Coronary artery (tissue), 2 donors: ENCODE results near the gene DOCK6.
A peak's percentile ranks its signal among the peaks of the same experiment; 100 is the strongest.

Experiments used
- DNase-seq: peaks from one replicate; pipeline ENCODE4 v3.0.0-alpha.2; 2017; ENCODE audit warnings: low spot score
- H3K27ac ChIP-seq, 2 donors: fragments of 200-600 bp; sonication (generic); one replicate each; pipeline ENCODE4 v1.5.1; 2016 to 2019
- H3K4me3 ChIP-seq: fragments of 200-600 bp; sonication (generic); 2 replicates; pipeline ENCODE4 v1.5.1; 2016; ENCODE audit warnings: mild to moderate bottlenecking, moderate library complexity
- TF ChIP-seq, protein P1 (sequence below): fragments of 200-600 bp; sonication (generic); IDR thresholded peaks from one replicate; pipeline ENCODE4 v1.5.1; 2019; ENCODE audit warnings: antibody characterized with exemption

DOCK6 gene

DNA sequence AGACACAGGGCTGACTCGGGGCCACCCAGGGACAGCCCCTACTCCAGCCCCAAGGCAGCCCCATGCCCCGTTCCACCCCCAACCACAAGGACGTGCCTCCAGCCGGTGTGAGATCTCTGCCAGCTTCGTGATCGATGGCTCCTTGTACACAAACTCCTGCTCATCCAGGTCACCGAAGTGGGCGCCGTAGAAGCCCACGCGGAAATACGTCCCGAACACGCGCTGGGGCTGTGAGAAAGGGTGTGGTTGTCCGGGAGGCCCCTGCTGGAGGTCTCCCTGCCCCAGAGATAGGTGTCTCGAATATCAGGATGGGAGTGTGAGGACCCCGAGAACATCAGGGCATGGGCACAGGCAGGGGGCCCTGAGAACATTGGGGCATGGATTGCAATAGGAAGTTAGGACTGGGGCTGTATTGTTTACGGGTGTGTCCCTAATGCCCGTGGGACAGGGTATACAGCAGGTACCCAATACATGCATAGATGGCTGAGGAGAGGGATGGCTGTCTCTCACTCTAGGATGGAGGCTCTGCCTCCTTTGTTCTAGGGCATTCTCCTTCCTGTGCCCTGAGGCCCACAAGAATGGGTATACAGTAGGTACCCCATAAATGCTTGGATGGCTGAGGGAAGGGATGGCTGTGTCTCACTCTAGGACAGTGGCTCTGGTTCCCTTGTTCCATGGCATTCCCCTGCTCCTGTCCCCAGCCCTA lies 59.7 kb downstream of the DOCK6 start:
- TF ChIP-seq, protein P1, sequence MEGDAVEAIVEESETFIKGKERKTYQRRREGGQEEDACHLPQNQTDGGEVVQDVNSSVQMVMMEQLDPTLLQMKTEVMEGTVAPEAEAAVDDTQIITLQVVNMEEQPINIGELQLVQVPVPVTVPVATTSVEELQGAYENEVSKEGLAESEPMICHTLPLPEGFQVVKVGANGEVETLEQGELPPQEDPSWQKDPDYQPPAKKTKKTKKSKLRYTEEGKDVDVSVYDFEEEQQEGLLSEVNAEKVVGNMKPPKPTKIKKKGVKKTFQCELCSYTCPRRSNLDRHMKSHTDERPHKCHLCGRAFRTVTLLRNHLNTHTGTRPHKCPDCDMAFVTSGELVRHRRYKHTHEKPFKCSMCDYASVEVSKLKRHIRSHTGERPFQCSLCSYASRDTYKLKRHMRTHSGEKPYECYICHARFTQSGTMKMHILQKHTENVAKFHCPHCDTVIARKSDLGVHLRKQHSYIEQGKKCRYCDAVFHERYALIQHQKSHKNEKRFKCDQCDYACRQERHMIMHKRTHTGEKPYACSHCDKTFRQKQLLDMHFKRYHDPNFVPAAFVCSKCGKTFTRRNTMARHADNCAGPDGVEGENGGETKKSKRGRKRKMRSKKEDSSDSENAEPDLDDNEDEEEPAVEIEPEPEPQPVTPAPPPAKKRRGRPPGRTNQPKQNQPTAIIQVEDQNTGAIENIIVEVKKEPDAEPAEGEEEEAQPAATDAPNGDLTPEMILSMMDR, result no peak
- DNase-seq, result no peak
- Histone ChIP-seq H3K4me3 (peak overlapping the region; percentile 30), H3K27ac (peak overlapping the region; percentile 95 to 97)

DNA sequence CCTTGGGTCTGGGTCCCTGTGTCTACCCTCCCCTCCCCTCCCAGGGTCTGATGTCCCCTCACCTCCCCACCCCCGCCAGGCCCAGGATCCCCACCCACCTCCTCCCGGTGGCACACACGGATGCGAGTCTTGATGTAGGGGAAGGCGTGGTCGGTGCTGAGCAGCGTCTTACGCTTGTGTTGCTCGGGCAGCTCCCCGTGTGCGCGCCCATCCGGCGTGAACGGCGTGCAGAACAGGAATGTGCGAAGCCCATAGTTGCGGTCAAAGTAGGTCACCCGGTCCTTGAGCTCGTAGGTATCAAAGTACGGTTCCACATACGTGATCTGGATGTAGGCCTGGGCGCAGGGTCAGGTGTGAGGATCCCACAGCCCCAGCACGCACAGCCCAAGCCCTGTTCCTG lies 60.5 kb downstream of the DOCK6 start:
- no peak for DNase-seq
- TF ChIP-seq, protein P1, result no peak
- no peak overlapping the region for H3K4me3 ChIP-seq
- peak overlapping the region; percentile 95 to 97 for H3K27ac ChIP-seq

DNA sequence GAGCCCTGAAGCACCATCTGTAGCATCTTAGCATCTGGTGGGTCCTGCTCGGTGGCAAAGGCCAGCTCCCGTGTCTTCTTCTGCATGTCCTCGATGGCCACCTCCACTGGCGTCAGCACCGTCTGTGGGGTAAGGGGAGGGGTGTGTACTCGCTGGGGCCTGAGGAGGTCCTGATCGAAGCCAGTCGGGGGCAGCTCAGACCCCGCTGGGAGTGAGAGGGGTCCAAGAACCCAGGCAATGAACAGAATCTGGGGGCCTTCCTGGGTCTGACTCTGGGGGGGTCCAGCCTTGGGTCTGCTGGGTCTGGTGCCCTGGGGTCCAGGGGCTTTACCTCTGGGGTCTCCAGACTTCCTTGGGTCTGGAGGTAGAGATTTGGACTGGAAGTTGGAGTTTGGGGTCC lies 61.4 kb downstream of the DOCK6 start:
- TF ChIP-seq, protein P1, result no peak
- peak overlapping the region; percentile 52 to 97 for H3K27ac ChIP-seq
- no peak overlapping the region for H3K4me3 ChIP-seq
- DNase-seq, result no peak

DNA sequence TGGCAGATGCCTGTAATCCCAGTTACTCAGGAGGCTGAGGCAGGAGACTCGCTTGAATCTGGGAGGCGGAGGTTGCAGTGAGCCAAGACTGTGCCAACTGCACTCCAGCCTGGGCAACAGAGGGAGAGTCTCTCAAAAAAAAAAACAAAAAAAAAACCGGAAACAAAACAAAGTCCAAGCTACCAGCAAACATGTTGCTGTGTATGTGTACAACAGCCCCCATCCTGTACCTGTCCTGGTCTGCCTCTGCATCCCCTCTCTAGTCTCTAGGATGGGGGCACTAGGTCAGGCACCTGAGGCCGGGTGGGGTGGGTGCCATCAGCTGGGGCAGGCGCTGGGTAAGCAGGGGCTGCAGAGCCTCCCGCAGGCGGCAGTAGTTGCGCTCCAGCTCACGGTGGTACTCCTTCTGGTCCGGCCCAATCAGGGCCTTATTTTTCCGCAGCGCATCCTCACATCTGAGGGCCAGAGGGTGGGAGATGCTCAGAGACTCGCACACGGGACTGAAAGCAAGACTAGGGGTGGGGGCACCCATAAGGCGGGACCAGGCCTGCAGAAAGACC lies 62.2 kb downstream of the DOCK6 start:
- TF ChIP-seq, protein P1, result no peak
- no peak for DNase-seq
- no peak overlapping the region for H3K4me3 ChIP-seq
- H3K27ac ChIP-seq, result peak overlapping the region; percentile 87 to 100

DNA sequence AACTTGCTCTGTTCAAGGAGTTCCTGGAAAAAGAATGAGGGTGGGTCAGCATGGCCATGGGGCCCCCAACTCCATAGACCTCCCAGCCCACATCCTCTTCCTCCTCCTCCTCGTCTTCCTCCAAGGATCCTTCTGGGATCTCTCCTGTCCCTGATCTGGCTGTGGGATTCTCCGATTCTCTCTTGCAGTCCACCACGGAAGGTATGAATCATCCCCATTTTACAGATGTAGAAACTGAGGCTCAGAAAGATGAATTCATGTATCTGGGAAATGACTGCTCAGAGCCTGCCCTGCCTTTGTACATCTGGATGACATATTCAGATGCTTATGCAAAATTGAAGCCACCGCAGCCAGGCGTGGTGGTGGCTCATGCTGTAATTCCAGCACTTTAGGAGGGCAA lies 62.8 kb downstream of the DOCK6 start:
- DNase-seq, result no peak
- no peak overlapping the region for H3K4me3 ChIP-seq
- H3K27ac ChIP-seq, result peak overlapping the region; percentile 87 to 100
- TF ChIP-seq, protein P1, result no peak

DNA sequence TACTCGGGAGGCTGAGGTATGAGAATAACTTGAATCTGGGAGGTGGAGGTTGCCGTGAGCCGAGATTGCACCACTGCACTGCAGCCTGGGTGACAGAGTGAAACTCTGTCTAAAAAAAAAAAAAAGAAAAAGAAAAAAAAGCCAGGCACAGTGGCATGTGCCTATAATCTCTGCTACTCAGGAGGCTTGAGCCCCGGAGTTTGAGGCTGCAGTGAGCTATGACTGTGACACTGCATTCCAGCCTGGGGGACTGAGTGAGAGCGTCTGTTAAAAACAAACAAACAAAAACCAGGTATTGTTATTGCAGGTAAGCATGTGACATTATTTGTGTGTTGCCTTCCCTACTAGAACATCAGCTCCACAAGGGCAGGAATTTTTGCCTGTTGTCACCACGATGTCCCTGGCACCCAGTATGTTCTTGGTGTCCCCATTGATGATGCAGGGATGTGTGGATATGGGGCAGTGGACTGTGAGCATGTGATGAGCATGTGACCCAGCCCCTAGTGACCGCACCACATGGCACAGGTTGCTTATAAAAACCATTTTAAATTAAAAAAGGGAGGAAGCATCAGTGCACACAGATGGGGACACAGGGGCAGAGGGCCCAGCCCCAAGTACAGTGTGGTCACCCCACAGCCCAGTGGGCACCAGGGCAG lies 63.4 kb downstream of the DOCK6 start:
- no peak overlapping the region for H3K4me3 ChIP-seq
- TF ChIP-seq, protein P1, result no peak
- peak overlapping the region; percentile 87 to 100 for H3K27ac ChIP-seq
- DNase-seq, result no peak

DNA sequence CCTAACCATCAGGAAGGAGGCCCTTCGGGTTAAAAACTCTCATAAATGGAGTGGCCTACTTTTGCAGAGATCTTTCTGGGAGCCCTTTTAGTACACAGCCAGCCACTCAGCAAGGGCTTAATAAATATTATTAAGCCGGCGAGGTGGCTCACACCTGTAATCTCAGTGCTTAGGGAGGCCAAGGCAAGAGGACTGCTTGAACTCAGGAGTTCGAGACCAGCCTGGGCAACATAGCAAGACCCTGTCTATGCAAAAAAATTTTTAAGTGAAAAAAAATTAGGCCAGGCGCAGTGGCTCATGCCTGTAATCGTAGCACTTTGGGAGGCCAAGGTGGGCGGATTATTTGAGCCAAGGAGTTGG lies 64.2 kb downstream of the DOCK6 start:
- TF ChIP-seq, protein P1, result no peak
- DNase-seq, result no peak
- peak overlapping the region; percentile 87 to 100 for H3K27ac ChIP-seq
- peak overlapping the region; percentile 99 for H3K4me3 ChIP-seq
